GM19351 (cell line): ENCODE data around the gene MAMLD1.

Experiments used
- ATAC-seq: cut with Tn5 transposase; IDR thresholded peaks from one replicate; pipeline ENCODE4 v1.9.1; 2021; ENCODE audit warnings: mild to moderate bottlenecking, moderate library complexity; ENCODE audit not compliant: unreplicated experiment

MAMLD1 gene

DNA sequence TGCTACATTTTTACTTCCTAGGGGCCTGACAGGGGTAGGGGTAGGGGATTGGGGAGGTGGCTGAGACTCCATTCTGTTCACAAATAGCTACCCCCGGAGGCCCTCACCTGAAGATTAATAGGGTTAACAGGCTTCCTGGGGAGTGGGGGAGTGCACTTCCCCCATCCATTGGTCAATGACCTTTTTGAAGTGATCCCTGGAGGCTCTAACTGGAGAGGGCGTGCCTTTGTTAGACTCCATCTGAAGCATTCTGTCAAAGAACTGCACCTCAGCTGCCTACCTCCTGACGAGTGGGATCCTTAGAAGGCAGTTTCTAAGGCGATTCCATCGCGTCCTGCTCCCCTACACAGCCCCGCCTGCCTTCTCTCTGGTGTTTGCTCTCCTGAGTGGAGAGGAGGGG lies 195.3 kb downstream of the MAMLD1 start:
- ATAC-seq, result no peak
